Measurements from ENCODE around the gene PNMA8C.

PNMA8C gene

DNA sequence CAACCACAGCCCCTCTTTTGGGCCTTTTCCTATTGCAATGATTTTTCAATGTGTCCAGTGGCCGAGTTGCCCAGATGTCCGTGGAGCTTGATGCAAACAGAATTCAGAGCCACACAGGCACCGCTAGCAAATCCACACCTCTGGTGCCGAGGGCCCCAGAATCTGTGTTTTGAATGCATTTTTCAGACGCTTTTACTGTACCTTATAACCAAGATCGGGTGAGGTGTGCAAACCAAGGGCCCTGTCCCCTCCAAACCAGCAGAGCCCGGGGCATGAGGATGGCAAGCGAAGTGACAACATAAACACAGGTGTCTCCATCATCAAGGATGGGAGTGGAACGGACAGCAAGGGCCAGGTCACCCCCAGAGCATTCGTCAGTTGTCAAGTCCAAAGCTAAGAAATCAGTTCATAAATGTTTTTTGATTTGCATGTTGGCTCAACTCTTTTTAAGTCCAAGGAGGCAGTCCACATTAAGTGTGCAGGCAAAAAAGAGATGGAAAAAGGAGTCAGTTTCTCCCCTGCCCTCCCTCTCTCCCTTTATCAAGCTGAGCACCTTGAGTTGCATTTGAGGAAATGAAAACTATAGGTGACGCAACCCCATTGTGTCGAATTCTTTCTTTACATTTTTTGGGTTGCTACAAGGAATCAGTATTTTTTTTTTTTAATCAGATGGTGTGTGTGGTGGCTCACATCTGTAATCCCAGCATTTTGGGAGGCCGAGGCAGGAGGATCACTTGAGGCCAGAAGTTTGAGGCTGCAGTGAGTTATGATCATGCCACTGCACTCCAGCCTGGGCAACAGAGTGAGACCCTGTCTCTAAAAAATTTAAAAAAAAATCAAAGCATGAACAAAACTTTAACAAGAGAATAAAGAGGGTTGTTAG lies 18.3 kb downstream of the PNMA8C start:
- TF ChIP-seq, protein P1, sequence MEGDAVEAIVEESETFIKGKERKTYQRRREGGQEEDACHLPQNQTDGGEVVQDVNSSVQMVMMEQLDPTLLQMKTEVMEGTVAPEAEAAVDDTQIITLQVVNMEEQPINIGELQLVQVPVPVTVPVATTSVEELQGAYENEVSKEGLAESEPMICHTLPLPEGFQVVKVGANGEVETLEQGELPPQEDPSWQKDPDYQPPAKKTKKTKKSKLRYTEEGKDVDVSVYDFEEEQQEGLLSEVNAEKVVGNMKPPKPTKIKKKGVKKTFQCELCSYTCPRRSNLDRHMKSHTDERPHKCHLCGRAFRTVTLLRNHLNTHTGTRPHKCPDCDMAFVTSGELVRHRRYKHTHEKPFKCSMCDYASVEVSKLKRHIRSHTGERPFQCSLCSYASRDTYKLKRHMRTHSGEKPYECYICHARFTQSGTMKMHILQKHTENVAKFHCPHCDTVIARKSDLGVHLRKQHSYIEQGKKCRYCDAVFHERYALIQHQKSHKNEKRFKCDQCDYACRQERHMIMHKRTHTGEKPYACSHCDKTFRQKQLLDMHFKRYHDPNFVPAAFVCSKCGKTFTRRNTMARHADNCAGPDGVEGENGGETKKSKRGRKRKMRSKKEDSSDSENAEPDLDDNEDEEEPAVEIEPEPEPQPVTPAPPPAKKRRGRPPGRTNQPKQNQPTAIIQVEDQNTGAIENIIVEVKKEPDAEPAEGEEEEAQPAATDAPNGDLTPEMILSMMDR (IDR thresholded peaks at IDR 0.05; ENCODE audit: low read depth, low read length): no peak
- no peak overlapping the region for H3K4me3 ChIP-seq (ENCODE audit: low read depth, low read length)

DNA sequence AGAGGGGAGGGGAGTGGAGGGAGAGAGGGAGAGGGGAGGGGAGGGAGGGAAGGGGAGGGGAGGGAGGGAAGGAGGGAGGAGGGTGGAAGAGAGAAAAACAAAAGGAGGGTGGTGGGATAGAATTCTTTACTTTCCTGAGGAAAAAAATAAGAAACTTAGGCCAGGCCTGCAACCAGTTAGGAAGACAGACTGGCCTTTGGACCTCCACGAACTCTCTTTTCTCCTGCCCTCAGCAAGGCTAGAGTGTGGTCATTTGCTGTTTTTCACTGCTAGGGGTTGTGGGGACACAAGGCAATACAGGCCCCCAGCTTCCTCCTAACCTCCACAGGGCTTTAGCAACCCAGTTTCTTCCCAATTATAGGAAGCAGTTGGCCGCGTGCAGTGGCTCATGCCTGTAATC lies 19.5 kb downstream of the PNMA8C start:
- TF ChIP-seq, protein P1 (IDR thresholded peaks at IDR 0.05; ENCODE audit: low read depth, low read length): no peak
- no peak overlapping the region for H3K4me3 ChIP-seq (ENCODE audit: low read depth, low read length)

DNA sequence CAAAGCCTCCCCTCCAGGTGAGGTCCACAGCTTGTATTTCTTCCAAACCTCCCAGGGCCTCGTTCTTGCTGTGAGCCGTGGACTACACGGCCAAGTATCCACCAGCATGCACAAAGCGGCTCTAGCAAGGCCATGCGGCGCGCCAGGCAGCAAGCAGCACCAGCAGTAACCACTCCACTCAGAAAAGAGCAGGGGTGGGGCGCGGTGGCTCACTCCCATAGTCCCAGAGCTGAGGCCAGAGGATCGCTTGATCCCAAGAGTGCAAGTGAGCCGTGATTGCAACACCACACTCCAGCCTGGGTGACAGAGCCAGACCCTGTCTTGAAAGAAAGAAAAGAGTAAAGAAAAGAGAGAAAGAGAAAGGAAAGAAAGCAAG lies 20.1 kb downstream of the PNMA8C start:
- TF ChIP-seq, protein P1 (IDR thresholded peaks at IDR 0.05; ENCODE audit: low read depth, low read length): no peak
- no peak overlapping the region for H3K4me3 ChIP-seq (ENCODE audit: low read depth, low read length)

DNA sequence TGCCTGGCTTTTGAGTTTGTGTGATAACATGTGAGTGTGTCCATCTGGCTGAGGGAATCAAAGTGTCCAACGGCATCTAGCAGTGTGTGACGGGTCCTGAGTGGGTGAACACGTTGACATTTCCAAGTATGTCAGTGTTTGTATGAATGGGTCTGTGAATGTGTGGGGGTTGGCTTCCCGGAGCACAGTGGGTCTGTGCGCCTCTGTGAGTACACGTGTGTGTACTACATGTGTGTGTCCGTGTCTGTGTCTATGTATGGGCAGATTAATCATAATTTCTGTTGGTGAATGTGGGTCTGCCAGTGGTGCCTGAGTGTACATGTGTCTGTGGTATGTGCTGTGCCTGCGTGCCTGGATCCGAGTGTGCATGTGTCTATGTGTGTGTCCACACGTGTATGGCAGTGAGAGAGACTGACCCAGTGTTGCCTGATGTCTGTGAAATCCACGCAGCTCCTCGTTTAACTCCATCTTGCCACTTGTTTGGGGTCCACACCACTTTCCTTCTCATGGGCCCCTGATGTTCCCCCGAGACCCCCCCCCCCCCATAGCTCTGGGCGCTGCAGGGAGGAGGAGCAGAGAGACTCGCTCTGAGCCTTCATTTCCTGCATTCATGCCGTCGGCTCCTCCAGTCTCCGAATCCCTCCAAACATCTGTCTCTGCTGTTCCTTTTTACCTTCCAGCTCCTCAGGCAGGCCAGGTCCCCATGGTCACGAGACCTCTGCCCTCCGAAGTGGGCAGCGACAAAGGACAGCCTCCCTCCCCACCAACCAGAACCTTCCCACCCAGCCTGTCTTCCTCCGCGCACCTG lies 20.7 kb downstream of the PNMA8C start:
- TF ChIP-seq, protein P1 (IDR thresholded peaks at IDR 0.05; ENCODE audit: low read depth, low read length): no peak
- no peak overlapping the region for H3K4me3 ChIP-seq (ENCODE audit: low read depth, low read length)

DNA sequence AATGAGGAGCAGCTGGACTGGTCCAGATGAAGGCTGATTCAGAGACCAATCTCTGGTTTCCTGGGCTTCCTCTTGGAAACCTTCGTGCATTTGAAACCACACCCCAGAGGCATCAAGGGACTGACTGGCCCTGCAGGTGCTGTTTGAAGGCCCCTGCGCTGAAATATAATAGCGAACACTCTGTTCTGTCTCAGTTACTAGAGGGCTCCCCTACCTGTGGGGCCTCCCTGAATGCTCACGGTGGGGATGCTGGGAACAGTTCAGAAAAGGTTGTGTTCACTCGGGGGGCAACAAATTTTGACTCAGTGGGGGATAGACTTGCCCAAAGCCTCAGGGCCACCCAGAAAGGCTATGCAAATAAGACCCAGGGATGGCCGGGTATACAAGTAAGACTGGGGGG lies 21.8 kb downstream of the PNMA8C start:
- TF ChIP-seq, protein P1 (IDR thresholded peaks at IDR 0.05; ENCODE audit: low read depth, low read length): no peak
- no peak overlapping the region for H3K4me3 ChIP-seq (ENCODE audit: low read depth, low read length)

GRCh38 chr19:46404753-46405468 lies 23.8 kb downstream of the PNMA8C start:
- TF ChIP-seq, protein P1 (IDR thresholded peaks at IDR 0.05; ENCODE audit: low read depth, low read length): no peak
- no peak overlapping the region for H3K4me3 ChIP-seq (ENCODE audit: low read depth, low read length)

Measured in WI38 (cell line).